Transverse colon (tissue), 4 donors: ENCODE results near the gene CLDN20. TPM values are rescaled to one million over a fixed set of nuclear protein-coding genes. Genes with fewer than 3 reads are reported as not detected.

Experiments
- DNase-seq: peaks from one replicate; pipeline ENCODE4 v3.0.0-alpha.2; 2019
- H3K27ac ChIP-seq, 4 donors: fragments of 200-600 bp; sonication (generic); 2 replicates each; pipeline ENCODE4 v1.5.1; 2016 to 2018; ENCODE audit warnings: inconsistent platforms in 4 of 4
- H3K27me3 ChIP-seq: fragments of 200-600 bp; sonication (generic); 2 replicates; pipeline ENCODE4 v1.5.1; 2017; ENCODE audit warnings: inconsistent platforms
- H3K36me3 ChIP-seq, 4 donors: fragments of 200-600 bp; sonication (generic); 2 replicates each; pipeline ENCODE4 v1.5.1; 2017 to 2019; ENCODE audit warnings: inconsistent platforms in 4 of 4
- H3K4me1 ChIP-seq, 4 donors: fragments of 200-600 bp; sonication (generic); 2 replicates each; pipeline ENCODE4 v1.5.1; 2017 to 2020; ENCODE audit warnings: inconsistent platforms in 4 of 4
- H3K4me3 ChIP-seq, 4 donors: fragments of 200-600 bp; sonication (generic); 1 replicate in 1 of 4; 2 replicates in 3 of 4; pipeline versions ENCODE4 v1.5.1 to v1.6.1; 2017 to 2019; ENCODE audit warnings: inconsistent platforms in 4 of 4
- H3K9me3 ChIP-seq, 2 donors: fragments of 200-600 bp; sonication (generic); 2 replicates each; pipeline ENCODE4 v1.5.1; 2017 to 2019; ENCODE audit warnings: inconsistent platforms in 2 of 2
- CTCF ChIP-seq, 5 experiments: fragments of 200-600 bp in 3 of 5; fragments of 450-650 bp in 2 of 5; sonication (generic) in 3 of 5; IDR thresholded peaks; 1 replicate in 2 of 5; 2 replicates in 3 of 5; pipeline ENCODE4 v1.5.1; 2016 to 2017; ENCODE audit warnings: antibody characterized with exemption in 5 of 5, inconsistent platforms in 3 of 5, mild to moderate bottlenecking in 2 of 5, moderate library complexity in 1 of 5
- EP300 ChIP-seq: sonication (generic); formaldehyde crosslinking; IDR thresholded peaks from one replicate; pipeline ENCODE4 v1.6.1; 2017; ENCODE audit warnings: antibody characterized with exemption, low read depth
- POLR2A ChIP-seq: fragments of 450-650 bp; IDR thresholded peaks from one replicate; pipeline ENCODE4 v1.6.1; 2016; ENCODE audit warnings: antibody characterized with exemption, mild to moderate bottlenecking, moderate library complexity
- POLR2AphosphoS5 ChIP-seq, 3 donors: sonication (generic); formaldehyde crosslinking; IDR thresholded peaks; one replicate each; pipeline ENCODE4 v1.6.1; 2016; ENCODE audit warnings: antibody characterized with exemption in 3 of 3
- WGBS, 2 donors: methylation state at CpG; one replicate each; pipeline ENCODE4 v1.1.5; 2018; ENCODE audit warnings: low coverage in 1 of 2; 5-methylcytosine and 5-hydroxymethylcytosine counted together
- in situ Hi-C, 4 donors: fragments of 200-750 bp; cut with MboI; loops; one replicate each; pipeline versions ENCODE4 v1.15.0 to v1.15.1; 2017; ENCODE audit warnings: low sequenced_read_pairs in 3 of 4, low pct_ligation_motif_present in 1 of 4, low pct_unique_long_range_greater_than_20kb in 1 of 4
- intact Hi-C: fragments of 100-400 bp; cut with DNase I; formaldehyde crosslinking; loops from one replicate; pipeline ENCODE4 v1.15.1; 2023; ENCODE audit warnings: low total_unique reads
- total RNA-seq, 4 donors: library from RNA; depleted of rRNA; stranded (reverse); fragments of >200 nt; gene quantifications; one replicate each; pipeline ENCODE4 v1.1.0, GENCODE V29; 2016

Gene CLDN20
- total RNA-seq, 4 donors from 2014 or later: not detected

GRCh38 chr6:155245193-155245592 is 18.6 kb upstream of the CLDN20 start:
- TF ChIP-seq POLR2AphosphoS5 (IDR thresholded peaks at IDR 0.05) (no peak), CTCF (IDR thresholded peaks at IDR 0.05) (no peak), POLR2A (no peak), EP300 (no peak)
- Histone ChIP-seq H3K9me3 (no peaks in the 10 kb centered on the region), H3K4me3 (no peak overlapping the region), H3K27ac (peak overlapping the region in 1 of 4 donors; percentile 65), H3K27me3 (no peaks in the 10 kb centered on the region), H3K36me3 (no peaks in the 10 kb centered on the region), H3K4me1 (no peaks in the 10 kb centered on the region)
- 89 to 95% methylated on average over 6 to 7 of the region's 7 CpGs for WGBS, 2 donors
- no peak for DNase-seq
- in situ Hi-C loops (loop anchor here (5.0 to 10.0 kb wide), 4 partner anchors 60 to 320 kb away; no protein-coding TSS in a partner anchor), intact Hi-C loops (loop anchor here (5.0 to 10.0 kb wide), 2 partner anchors 320 to 378 kb away; no protein-coding TSS in a partner anchor)

GRCh38 chr6:155245831-155246230 is 18.0 kb upstream of the CLDN20 start:
- H3K9me3 ChIP-seq: no peaks in the 10 kb centered on the region
- 83 to 87% methylated on average over 3 of the region's 3 CpGs for WGBS, 2 donors
- DNase-seq: no peak
- in situ Hi-C loops: loop anchor here (5.0 to 10.0 kb wide), 4 partner anchors 61 to 321 kb away; no protein-coding TSS in a partner anchor
- no peak overlapping the region for H3K27ac ChIP-seq
- H3K4me3 ChIP-seq: no peak overlapping the region
- no peak for TF ChIP-seq POLR2AphosphoS5 (IDR thresholded peaks at IDR 0.05)
- no peak for TF ChIP-seq EP300
- no peak for TF ChIP-seq CTCF (IDR thresholded peaks at IDR 0.05)
- no peak for TF ChIP-seq POLR2A
- intact Hi-C loops: loop anchor here (5.0 to 10.0 kb wide), 2 partner anchors 321 to 379 kb away; no protein-coding TSS in a partner anchor
- no peaks in the 10 kb centered on the region for H3K36me3 ChIP-seq
- no peaks in the 10 kb centered on the region for H3K4me1 ChIP-seq
- H3K27me3 ChIP-seq: no peaks in the 10 kb centered on the region

GRCh38 chr6:155246825-155247224 is 17.0 kb upstream of the CLDN20 start:
- in situ Hi-C loops: loop anchor here (5.0 to 10.0 kb wide), 4 partner anchors 62 to 322 kb away; no protein-coding TSS in a partner anchor
- intact Hi-C loops: loop anchor here (5.0 to 10.0 kb wide), 2 partner anchors 322 to 380 kb away; no protein-coding TSS in a partner anchor
- 98% methylated on average over 2 of the region's 2 CpGs; no CpG with 5 or more reads in 1 of the 2 donors for WGBS, 2 donors

GRCh38 chr6:155247618-155248007 is 16.2 kb upstream of the CLDN20 start:
- intact Hi-C loops: loop anchor here (5.0 to 10.0 kb wide), 2 partner anchors 323 to 380 kb away; no protein-coding TSS in a partner anchor
- no peak overlapping the region for H3K4me3 ChIP-seq

More at GRCh38 chr6:155246825-155247224, 17.0 kb upstream of the CLDN20 start:
- no peak for TF ChIP-seq POLR2AphosphoS5 (IDR thresholded peaks at IDR 0.05)
- no peak for TF ChIP-seq POLR2A
- no peak for TF ChIP-seq CTCF (IDR thresholded peaks at IDR 0.05)
- no peak for TF ChIP-seq EP300
- Histone ChIP-seq H3K9me3 (no peaks in the 10 kb centered on the region), H3K27ac (no peak overlapping the region), H3K4me1 (no peaks in the 10 kb centered on the region), H3K36me3 (no peaks in the 10 kb centered on the region), H3K27me3 (no peaks in the 10 kb centered on the region), H3K4me3 (no peak overlapping the region)
- DNase-seq: no peak

More at GRCh38 chr6:155247618-155248007, 16.2 kb upstream of the CLDN20 start:
- TF ChIP-seq POLR2AphosphoS5 (IDR thresholded peaks at IDR 0.05) (no peak), CTCF (IDR thresholded peaks at IDR 0.05) (no peak), EP300 (no peak)
- no peak for DNase-seq
- peak overlapping the region in 3 of 4 donors; percentile 3 to 69 (median 20) for H3K27ac ChIP-seq
- in situ Hi-C loops: loop anchor here (5.0 to 10.0 kb wide), 4 partner anchors 63 to 323 kb away; no protein-coding TSS in a partner anchor
- H3K4me1 ChIP-seq: no peaks in the 10 kb centered on the region
- 73% methylated on average over 5 of the region's 5 CpGs; no CpG with 5 or more reads in 1 of the 2 donors for WGBS, 2 donors
- H3K36me3 ChIP-seq: no peaks in the 10 kb centered on the region
- no peaks in the 10 kb centered on the region for H3K27me3 ChIP-seq
- no peaks in the 10 kb centered on the region for H3K9me3 ChIP-seq
